ENCODE results near the gene UGT2A3.

UGT2A3 gene

GRCh38 chr4:68917016-68917415 lies 34.6 kb downstream of the UGT2A3 start:
- DNase-seq: no peak

- DNase-seq: no peak
These were observed 38.8 kb downstream of the UGT2A3 start for GRCh38 chr4:68912807-68913206.

- no peak for DNase-seq
These were observed 42.2 kb downstream of the UGT2A3 start for GRCh38 chr4:68909385-68909784.

- DNase-seq: no peak
These were observed 43.6 kb downstream of the UGT2A3 start for GRCh38 chr4:68907788-68908700.

GRCh38 chr4:68907245-68907644 lies 44.4 kb downstream of the UGT2A3 start:
- no peak for DNase-seq

GRCh38 chr4:68906780-68907137 lies 44.8 kb downstream of the UGT2A3 start:
- no peak for DNase-seq

GRCh38 chr4:68905939-68906779 lies 45.4 kb downstream of the UGT2A3 start:
- no peak for DNase-seq

- no peak for DNase-seq
These were observed 46.0 kb downstream of the UGT2A3 start for GRCh38 chr4:68905598-68905938.

- no peak for DNase-seq
These were observed 46.8 kb downstream of the UGT2A3 start for GRCh38 chr4:68904786-68905185.

- DNase-seq: no peak
These were observed 54.9 kb downstream of the UGT2A3 start for GRCh38 chr4:68896749-68897148.

GRCh38 chr4:68895561-68896198 lies 55.9 kb downstream of the UGT2A3 start:
- DNase-seq: no peak

GRCh38 chr4:68892861-68893260 lies 58.7 kb downstream of the UGT2A3 start:
- no peak for DNase-seq

- no peak for DNase-seq
These were observed 59.9 kb downstream of the UGT2A3 start for GRCh38 chr4:68891678-68892077.

- no peak for DNase-seq
These were observed 66.1 kb downstream of the UGT2A3 start for GRCh38 chr4:68885545-68885944.

GRCh38 chr4:68883870-68884269 lies 67.7 kb downstream of the UGT2A3 start:
- DNase-seq: no peak
